Activated CD8-positive, alpha-beta memory T cell treated with anti-CD3 and anti-CD28 coated beads, Interleukin-2, amount 50 U/mL, for 4 hours (primary cell): ENCODE results near the gene DZIP1L.
A peak's percentile ranks its signal among the peaks of the same experiment; 100 is the strongest.
"Not testable (repeated sequence)": the region's sequence is repeated elsewhere in the genome, so short reads cannot be mapped to it uniquely, and the experiment has no call there.

ENCODE experiments used
- DNase-seq: peaks from one replicate; pipeline ENCODE4 v3.0.0-alpha.2; 2020

The DZIP1L gene

GRCh38 chr3:138114988-138115971, at the start of gene DZIP1L:
DZIP1L (minus strand) TSS chr3:138115608; CDS start chr3:138103971, 11,637 bp downstream.
- no peak for DNase-seq

GRCh38 chr3:138165061-138165460, 49.7 kb upstream of the DZIP1L start:
- no peak for DNase-seq

GRCh38 chr3:138157743-138158142, 42.3 kb upstream of the DZIP1L start:
- DNase-seq: no peak

- DNase-seq: no peak
Measured at GRCh38 chr3:138154534-138154933, 39.1 kb upstream of the DZIP1L start.

- DNase-seq: no peak
Measured at GRCh38 chr3:138148503-138148902, 33.1 kb upstream of the DZIP1L start.

GRCh38 chr3:138142181-138142580, 26.8 kb upstream of the DZIP1L start:
- not testable (repeated sequence) for DNase-seq

- no peak for DNase-seq
Measured at GRCh38 chr3:138140940-138141339, 25.5 kb upstream of the DZIP1L start.

GRCh38 chr3:138139691-138140090, 24.3 kb upstream of the DZIP1L start:
- no peak for DNase-seq

- no peak for DNase-seq
Measured at GRCh38 chr3:138137861-138138260, 22.5 kb upstream of the DZIP1L start.

GRCh38 chr3:138136201-138136600, 20.8 kb upstream of the DZIP1L start:
- no peak for DNase-seq

- DNase-seq: no peak
Measured at GRCh38 chr3:138135833-138136194, 20.4 kb upstream of the DZIP1L start.

GRCh38 chr3:138135146-138135832, 19.9 kb upstream of the DZIP1L start:
- no peak for DNase-seq

- DNase-seq: no peak
Measured at GRCh38 chr3:138132239-138132638, 16.8 kb upstream of the DZIP1L start, which contains the start of gene A4GNT. A4GNT (minus strand) TSS chr3:138132390; CDS start chr3:138131256, 1,134 bp downstream.

- no peak for DNase-seq
Measured at GRCh38 chr3:138127636-138128365, 12.4 kb upstream of the DZIP1L start.

GRCh38 chr3:138125548-138126221, 10.3 kb upstream of the DZIP1L start:
- DNase-seq: no peak

GRCh38 chr3:138124706-138125355, 9.4 kb upstream of the DZIP1L start:
- DNase-seq: no peak

- DNase-seq: no peak
Measured at GRCh38 chr3:138124188-138124587, 8.8 kb upstream of the DZIP1L start.

GRCh38 chr3:138119423-138119766, 4.0 kb upstream of the DZIP1L start:
- DNase-seq: no peak

GRCh38 chr3:138118612-138119422, 3.4 kb upstream of the DZIP1L start:
- peak; percentile 45 for DNase-seq

GRCh38 chr3:138114431-138114918, 933 bp downstream of the DZIP1L start:
- no peak for DNase-seq

- DNase-seq: no peak
Measured at GRCh38 chr3:138113326-138113725, 2.1 kb downstream of the DZIP1L start.
